GM12892 (cell line): Measurements from ENCODE around the gene DLAT.

Source experiments
- POLR2A ChIP-seq: IDR thresholded peaks from 2 replicates; pipeline ENCODE4 v1.6.1; 2011; ENCODE audit warnings: low read depth, low read length, control low read depth
- TAF1 ChIP-seq: IDR thresholded peaks from 2 replicates; pipeline ENCODE4 v1.6.1; 2011; ENCODE audit warnings: low read depth, mild to moderate bottlenecking, control low read depth, low read length, borderline replicate concordance

- TF ChIP-seq POLR2A (no peak), TAF1 (no peak)
These were observed 80.9 kb downstream of the DLAT start for GRCh38 chr11:112106070-112106469.
